OCI-LY7 (cell line): ENCODE measurements around the gene FAM117A.

ENCODE experiments used
- CTCF ChIP-seq: fragments of 200-600 bp; sonication (generic); conservative IDR thresholded peaks from 2 replicates; pipeline ENCODE4 v1.5.1; 2014; ENCODE audit warnings: mild to moderate bottlenecking, antibody characterized with exemption, low read length, moderate library complexity, mixed read lengths
- EZH2phosphoT487 ChIP-seq: fragments of 200-600 bp; sonication (generic); IDR thresholded peaks from 2 replicates; pipeline ENCODE4 v1.6.1; 2018; ENCODE audit warnings: low read depth, borderline replicate concordance, mild to moderate bottlenecking, mixed run types, antibody characterized with exemption, low read length, moderate library complexity, mixed read lengths

GRCh38 chr17:49747632-49748031 is 16.3 kb downstream of the FAM117A start:
- no peak for TF ChIP-seq EZH2phosphoT487
- TF ChIP-seq CTCF: no peak
